Neuron (in vitro differentiated cells): ENCODE data around the gene CCNI2.

Experiments
- H2AFZ ChIP-seq: one replicate; pipeline ENCODE4 v1.6.1; 2013; ENCODE audit warnings: low read depth, mild to moderate bottlenecking, inconsistent platforms, low read length, moderate library complexity
- H3K27me3 ChIP-seq: one replicate; pipeline ENCODE4 v1.6.1; 2013; ENCODE audit warnings: low read length; ENCODE audit not compliant: insufficient read depth
- H3K36me3 ChIP-seq: one replicate; pipeline ENCODE4 v1.6.1; 2013; ENCODE audit warnings: low read length; ENCODE audit not compliant: insufficient read depth
- H3K4me1 ChIP-seq: one replicate; pipeline ENCODE4 v1.6.1; 2013; ENCODE audit warnings: low read length; ENCODE audit not compliant: insufficient read depth
- H3K4me3 ChIP-seq: 2 replicates; pipeline ENCODE4 v1.5.1; 2013; ENCODE audit warnings: mild to moderate bottlenecking, low read length, moderate library complexity
- H3K9me3 ChIP-seq: one replicate; pipeline ENCODE4 v1.6.1; 2013; ENCODE audit warnings: low read length

CCNI2 gene, protein sequence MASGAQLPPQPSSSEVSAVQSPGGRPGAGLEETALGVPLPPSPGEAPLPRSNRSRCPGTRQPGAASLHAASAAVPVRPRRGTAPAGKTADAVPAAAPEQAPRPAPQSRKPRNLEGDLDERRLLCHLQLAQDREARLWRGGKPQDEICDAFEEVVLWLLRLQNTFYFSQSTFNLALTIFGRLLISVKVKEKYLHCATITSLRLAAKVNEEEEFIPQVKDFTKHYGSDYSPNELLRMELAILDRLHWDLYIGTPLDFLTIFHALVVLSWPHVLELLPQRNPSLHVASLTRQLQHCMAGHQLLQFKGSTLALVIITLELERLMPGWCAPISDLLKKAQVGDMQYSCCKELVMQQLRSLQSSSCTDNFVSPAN

DNA sequence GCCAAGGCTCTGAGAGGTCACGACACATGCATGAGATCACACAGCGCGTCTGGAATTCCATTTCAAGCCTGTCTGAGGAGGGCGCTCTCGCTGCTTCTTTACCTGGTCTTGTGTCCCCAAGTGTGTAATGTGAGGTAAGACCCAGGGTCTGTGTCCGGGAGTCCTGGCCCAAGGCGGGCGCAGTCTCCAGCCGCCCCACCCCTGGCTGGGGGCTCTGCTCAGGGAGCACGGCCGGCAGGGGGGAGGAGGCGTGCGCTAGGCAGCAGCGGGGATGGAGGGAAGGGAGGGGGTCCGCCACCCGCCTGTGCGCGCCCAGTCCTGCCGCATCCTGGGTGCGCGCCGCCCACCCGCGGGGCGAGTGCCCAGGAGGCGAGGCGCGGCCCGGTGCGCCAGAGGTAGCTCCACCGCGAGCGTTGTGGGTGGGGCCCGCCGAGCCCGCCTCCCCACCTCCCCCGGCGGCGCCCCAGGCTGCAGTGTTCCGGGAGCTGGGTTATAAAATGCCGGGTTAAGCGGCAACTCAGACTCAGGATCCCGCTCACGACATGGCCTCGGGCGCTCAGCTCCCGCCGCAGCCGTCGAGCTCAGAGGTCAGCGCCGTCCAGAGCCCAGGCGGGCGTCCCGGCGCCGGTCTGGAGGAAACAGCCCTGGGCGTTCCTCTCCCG, at the start of gene CCNI2:
Gene CCNI2 (plus strand): TSS at position 473 of the 662 bp plus-strand sequence. CDS start 70 bp downstream, at position 543.
- Histone ChIP-seq H3K9me3 (peaks cover 2% of the 10 kb centered on the region), H3K27me3 (peaks cover 30% of the 10 kb centered on the region), H3K4me3 (peak within 1 kb of the TSS; percentile 12), H2AFZ (peak within 1 kb of the TSS; percentile 66), H3K36me3 (no peaks in the 10 kb centered on the region), H3K4me1 (no peaks in the 10 kb centered on the region)

DNA sequence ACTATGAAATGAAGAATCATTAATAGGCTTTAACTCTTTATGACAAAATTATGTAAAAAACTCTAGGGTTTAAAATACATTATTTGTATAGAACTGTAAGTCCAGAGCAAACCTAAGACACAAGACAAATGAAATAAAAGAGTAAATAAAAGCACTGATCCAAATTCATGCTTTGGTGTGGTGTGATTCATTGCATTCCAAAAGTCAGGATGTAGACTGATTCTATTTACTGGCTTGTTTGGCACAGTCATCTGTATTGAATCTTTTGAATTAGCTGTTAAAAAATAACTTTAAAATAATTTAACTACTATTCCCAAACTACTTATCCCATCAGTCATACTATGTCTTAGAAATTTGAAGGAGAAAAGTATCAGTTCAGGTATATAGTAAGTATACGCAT, 42.4 kb upstream of the CCNI2 start:
- H3K4me3 ChIP-seq: no peak overlapping the region
- H3K9me3 ChIP-seq: no peaks in the 10 kb centered on the region
- H3K4me1 ChIP-seq: no peaks in the 10 kb centered on the region
- H3K36me3 ChIP-seq: peaks cover 34% of the 10 kb centered on the region
- H2AFZ ChIP-seq: no peak overlapping the region
- no peaks in the 10 kb centered on the region for H3K27me3 ChIP-seq

DNA sequence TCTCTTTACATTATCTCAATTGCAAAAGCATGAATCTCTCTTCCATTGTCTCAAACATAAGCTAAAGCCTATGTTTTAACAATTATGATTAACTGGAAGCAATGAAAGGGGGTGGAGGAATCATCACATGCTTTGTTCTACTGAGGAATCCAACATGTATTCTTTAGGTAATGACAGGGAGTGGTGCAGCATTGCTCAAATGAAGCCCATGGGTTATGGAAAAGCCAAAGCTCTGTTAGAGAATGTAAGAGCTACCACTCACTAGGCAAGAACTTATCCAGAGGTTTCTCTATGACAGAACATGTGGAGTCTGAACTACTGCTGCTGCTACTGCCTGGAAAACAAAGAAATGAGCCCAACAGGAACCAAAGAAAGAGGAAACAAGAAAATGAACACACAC, 38.6 kb upstream of the CCNI2 start:
- Histone ChIP-seq H3K36me3 (peaks cover 9% of the 10 kb centered on the region), H3K27me3 (no peaks in the 10 kb centered on the region), H3K9me3 (no peaks in the 10 kb centered on the region), H3K4me3 (no peak overlapping the region), H3K4me1 (no peaks in the 10 kb centered on the region), H2AFZ (no peak overlapping the region)

DNA sequence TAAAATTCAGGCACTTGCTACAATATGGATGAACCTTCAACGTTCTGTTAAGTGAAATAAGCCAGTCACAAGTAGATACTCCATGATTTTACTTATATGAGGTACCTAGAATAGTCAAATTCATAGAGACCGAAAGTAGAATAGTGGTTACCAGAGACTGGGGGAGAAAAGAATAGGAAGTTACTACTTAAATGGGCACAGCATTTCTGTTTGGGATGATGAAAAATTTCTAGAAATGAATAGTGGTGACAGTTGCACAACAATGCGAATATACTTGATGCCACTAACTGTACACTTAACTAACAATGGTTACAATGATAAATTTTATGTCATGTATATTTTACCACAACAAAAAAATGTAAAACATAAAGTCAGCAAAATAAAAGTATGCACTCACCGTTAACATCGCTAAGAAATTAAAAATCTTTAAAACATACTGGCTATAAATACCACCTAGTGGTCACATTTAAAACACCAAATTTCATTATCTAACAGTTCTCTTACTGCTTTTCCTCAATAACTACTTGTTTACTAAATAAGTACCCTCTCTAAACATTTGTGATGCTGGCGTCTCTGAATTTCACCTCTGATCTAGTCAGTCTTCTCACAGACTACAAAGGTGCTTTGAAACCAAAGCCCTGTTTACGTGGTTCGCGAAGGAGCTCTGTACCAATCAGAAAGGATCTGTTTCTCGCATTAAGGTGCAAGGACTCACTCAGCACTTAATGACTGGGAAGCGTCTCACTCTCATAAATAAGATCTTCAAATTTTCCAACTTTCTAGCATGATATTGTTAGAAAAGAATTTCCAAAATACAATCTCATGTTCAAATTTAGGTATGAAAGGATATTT, 32.5 kb upstream of the CCNI2 start:
- H2AFZ ChIP-seq: no peak overlapping the region

DNA sequence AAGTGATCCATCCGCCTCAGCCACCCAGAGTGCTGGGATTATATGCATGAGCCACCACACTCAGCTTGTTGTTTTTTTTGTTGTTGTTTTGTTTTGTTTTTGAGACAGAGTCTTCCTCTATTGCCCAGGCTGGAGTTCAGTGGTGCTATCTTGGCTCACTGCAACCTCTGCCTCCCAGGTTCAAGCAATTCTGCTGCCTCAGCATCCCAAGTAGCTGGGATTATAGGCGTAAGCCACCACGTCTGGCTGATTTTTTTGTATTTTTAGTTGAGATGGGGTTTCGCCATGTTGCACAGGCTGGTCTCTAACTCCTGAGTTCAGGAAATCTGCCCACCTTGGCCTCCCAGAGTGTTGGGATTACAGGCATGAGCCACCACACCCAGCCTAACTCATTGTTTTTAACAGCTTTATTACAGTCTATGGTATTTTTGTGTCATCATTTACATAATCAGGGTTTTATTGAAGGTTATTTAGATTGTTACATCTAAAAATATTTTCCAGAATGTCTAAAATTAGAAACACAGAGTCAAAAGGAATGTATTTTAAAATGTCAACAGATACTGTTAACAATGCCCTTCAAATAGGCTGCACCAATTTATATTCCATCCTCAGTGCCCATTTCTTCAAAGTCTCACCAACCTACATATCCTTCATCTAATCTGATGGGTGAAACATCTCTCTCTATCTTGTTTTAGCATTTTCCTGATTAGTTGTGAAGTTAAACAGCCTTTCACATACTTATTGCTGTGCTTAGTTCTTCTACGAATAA, 28.5 kb upstream of the CCNI2 start:
- Histone ChIP-seq H3K9me3 (no peaks in the 10 kb centered on the region), H2AFZ (no peak overlapping the region), H3K4me3 (no peak overlapping the region), H3K4me1 (no peaks in the 10 kb centered on the region), H3K27me3 (no peaks in the 10 kb centered on the region), H3K36me3 (peaks cover 18% of the 10 kb centered on the region)

More for the DNA sequence above, 32.5 kb upstream of the CCNI2 start:
- no peaks in the 10 kb centered on the region for H3K4me1 ChIP-seq
- H3K27me3 ChIP-seq: no peaks in the 10 kb centered on the region
- no peaks in the 10 kb centered on the region for H3K9me3 ChIP-seq
- no peak overlapping the region for H3K4me3 ChIP-seq
- H3K36me3 ChIP-seq: peaks cover 18% of the 10 kb centered on the region

DNA sequence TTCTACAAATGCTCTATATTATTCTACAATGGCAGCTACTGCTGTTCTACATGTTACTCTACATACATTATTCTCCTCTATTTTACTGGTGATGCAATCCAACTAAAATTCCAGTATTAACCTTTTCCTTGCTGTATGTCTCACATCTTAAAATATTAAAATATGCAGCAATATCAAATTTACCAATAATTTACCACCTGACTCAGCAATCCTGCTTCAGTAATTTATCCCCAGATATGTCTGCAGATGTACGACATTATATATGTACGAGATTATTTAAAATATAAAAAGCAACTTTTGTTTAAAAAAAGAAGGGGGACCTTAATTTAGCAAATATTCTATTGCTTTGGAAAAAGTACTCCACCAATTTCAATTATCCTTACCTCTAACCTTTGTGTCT, 21.5 kb upstream of the CCNI2 start:
- Histone ChIP-seq H3K27me3 (no peaks in the 10 kb centered on the region), H3K9me3 (no peaks in the 10 kb centered on the region), H3K36me3 (peaks cover 11% of the 10 kb centered on the region), H2AFZ (no peak overlapping the region), H3K4me1 (no peaks in the 10 kb centered on the region), H3K4me3 (no peak overlapping the region)

DNA sequence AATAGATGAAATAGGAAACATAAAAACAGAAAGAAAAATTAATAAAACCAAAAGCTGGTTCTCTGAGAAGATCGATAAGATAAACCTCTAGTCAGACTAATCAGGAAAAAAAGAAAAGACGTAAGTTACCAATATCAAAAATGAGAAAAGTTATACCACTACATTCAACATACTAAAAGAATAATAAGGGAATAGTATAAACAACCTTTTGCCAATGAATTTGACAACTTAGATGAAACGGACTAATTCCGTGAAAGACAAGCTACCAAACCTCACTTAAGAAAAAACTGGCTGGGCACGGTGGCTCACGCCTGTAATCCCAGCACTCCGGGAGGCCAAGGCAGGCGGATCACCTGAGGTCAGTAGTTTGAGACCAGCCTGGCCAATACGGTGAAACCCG, 17.3 kb upstream of the CCNI2 start:
- Histone ChIP-seq H3K4me1 (no peaks in the 10 kb centered on the region), H2AFZ (no peak overlapping the region), H3K36me3 (peaks cover 12% of the 10 kb centered on the region), H3K4me3 (no peak overlapping the region), H3K9me3 (no peaks in the 10 kb centered on the region), H3K27me3 (no peaks in the 10 kb centered on the region)

DNA sequence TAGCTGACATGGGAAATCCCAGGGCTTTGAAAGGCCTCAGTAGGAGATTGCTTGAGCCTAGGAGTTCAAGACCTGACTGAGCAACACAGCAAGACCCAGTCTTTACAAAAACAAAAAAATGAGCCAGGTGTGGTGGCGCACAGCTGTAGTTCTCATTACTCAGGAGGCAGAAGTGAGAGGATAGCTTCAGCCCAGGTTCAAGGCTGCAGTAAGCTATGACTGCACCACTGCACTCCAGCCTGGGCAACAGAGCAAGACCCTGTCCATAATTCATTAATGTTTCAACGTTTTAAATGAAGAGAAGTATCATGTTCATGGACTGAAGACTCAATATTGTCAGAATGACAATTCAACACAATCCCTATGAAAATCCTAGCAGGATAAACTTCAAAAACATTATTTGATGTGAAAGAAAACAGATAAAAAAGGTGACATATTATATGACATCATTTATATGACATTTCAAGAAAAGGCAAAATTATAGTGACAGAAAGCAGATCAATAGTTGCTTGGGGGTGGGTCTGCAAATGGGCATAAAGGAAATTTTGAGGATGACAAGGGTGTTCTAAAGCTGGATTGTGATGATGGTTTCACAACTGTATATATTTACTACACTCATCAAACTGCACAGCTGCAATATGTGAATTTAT, 13.6 kb upstream of the CCNI2 start:
- Histone ChIP-seq H3K4me3 (no peak overlapping the region), H3K36me3 (peaks cover 8% of the 10 kb centered on the region), H3K9me3 (no peaks in the 10 kb centered on the region), H3K27me3 (no peaks in the 10 kb centered on the region), H3K4me1 (peaks cover 13% of the 10 kb centered on the region), H2AFZ (no peak overlapping the region)

DNA sequence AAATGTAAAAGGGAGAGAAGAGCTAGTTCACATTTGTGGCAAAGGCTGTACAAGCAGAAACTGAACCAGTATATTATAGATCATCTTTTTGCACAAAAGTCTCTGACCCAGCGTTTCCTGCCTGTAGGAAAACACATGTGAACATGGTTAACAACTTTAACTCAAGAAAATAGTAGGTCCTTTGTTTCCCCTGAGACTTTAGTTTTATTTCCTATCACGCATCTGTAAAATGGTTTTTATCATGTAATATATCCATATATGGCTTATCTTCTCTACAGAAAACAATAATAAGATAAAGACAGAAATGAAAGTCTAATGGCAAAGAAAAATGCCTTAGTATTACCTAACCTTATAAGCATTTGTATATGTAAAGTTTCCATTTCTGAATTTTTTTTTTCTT, 12.5 kb upstream of the CCNI2 start:
- H3K4me1 ChIP-seq: peaks cover 13% of the 10 kb centered on the region
- H3K4me3 ChIP-seq: no peak overlapping the region
- peaks cover 8% of the 10 kb centered on the region for H3K36me3 ChIP-seq
- no peaks in the 10 kb centered on the region for H3K27me3 ChIP-seq
- no peaks in the 10 kb centered on the region for H3K9me3 ChIP-seq
- H2AFZ ChIP-seq: no peak overlapping the region

DNA sequence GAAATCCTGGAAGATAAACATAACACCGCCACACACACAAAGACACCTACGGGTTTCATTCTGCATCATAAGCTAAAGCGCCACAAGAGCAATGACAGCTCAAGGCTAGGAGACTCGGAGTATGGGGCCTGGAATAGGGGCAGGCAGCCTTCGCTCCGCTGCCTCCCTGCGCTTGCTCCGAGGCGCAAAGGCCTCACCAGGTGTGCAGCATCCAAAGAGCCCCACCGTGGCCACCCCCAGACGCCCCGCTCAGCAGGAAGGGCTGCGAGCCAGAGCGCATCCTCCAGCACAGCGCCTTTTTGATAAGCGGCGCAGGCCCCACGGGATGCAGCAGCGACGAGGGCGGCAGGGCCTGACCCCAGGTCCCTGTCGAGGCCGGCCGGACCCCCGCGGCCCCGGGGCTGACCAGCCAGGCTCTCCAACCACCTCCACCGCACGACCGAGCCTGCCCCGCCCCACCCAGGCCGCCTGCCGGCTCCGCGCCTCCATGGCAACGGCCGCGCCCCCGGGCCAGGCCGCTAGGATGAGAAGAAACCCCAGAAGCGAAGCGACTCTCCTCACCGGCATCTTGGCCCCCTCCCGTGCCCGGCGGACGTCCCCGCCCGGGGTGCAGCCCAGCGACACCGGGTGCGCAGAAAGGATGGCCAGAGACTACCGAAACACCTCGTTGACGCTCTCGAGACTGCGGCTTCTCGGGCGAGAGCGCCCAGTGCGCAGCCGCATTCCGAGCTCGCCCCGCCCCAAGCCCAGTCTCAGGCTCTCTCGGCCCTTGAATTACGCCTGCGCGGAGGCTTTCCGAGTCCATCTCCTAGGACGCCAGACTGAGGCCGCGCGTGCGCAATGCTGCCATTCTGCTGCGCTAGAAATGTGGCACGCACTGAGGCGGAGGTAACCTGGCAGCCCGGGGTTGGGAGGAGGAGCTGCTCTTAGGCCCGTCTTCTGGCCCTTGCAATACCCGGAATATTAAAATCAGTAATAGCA, 10.1 kb upstream of the CCNI2 start, which contains the start of gene KIF3A:
Gene KIF3A (minus strand): TSS at position 694 of the 981 bp plus-strand sequence. CDS start 127 bp downstream, at position 567.
- Histone ChIP-seq H3K4me1 (peaks cover 13% of the 10 kb centered on the region), H3K4me3 (peak within 1 kb of the TSS; percentile 87), H3K36me3 (peaks cover 2% of the 10 kb centered on the region), H3K27me3 (no peaks in the 10 kb centered on the region), H3K9me3 (peaks cover under 1% of the 10 kb centered on the region), H2AFZ (peak within 1 kb of the TSS; percentile 91)

DNA sequence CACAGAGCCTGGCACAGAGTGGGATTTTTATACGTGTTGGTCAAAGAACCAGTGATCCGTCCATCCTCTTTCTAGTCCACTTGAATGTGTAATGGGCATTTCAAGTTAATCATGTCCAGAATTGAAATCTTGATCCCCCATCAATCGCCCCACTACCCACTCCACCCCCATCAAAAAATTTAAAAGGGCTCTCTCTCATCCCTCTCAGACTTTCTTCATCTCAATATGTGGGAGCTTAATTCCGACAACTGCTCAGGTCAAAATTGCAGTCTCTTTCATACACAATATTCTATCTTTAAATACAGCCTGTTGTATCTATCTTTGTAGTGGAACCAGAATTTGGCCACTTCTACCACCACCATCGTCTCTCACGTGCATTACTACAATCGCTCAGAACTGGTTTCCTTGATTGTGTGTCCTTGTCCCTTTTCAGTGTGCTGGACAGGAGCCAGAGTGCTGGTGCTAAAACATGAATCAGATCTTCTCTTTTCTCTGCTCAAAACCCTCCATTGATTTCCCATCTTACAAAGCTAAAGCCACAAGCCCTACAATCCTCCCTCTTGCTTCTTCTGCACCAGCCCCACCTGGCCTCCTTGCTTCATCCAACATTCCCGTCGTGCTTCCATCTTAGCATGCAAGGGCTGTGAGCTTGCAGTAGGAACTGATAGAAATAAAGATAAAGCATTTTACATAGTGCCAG, 9.1 kb upstream of the CCNI2 start:
- peak overlapping the region; percentile 91 for H2AFZ ChIP-seq
- H3K27me3 ChIP-seq: no peaks in the 10 kb centered on the region
- peak overlapping the region; percentile 87 for H3K4me3 ChIP-seq
- no peaks in the 10 kb centered on the region for H3K36me3 ChIP-seq
- H3K4me1 ChIP-seq: peaks cover 13% of the 10 kb centered on the region
- H3K9me3 ChIP-seq: peaks cover 2% of the 10 kb centered on the region
